ENCODE data around the gene APCDD1L.

Gene APCDD1L

DNA sequence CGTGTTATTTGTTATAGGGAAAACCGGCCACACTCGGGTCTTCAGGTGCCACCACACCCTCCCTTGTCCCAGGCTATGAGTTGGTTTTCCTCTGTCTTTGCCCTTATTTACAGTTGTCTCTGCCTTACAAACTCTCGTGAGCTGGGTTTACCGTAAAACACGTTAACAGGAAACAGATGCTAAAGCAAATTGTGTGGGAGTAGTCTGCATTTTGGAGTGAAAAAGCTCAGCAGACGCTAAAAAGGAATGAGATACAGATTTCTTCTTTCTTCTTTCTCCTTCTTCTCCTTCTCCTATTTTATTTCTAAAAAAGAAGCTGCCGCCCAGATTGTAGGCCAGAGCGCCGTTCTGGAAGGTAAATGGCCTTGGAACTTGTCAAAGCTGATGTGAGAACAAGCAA lies 51.9 kb downstream of the APCDD1L start:
- DNase-seq, result no peak

DNA sequence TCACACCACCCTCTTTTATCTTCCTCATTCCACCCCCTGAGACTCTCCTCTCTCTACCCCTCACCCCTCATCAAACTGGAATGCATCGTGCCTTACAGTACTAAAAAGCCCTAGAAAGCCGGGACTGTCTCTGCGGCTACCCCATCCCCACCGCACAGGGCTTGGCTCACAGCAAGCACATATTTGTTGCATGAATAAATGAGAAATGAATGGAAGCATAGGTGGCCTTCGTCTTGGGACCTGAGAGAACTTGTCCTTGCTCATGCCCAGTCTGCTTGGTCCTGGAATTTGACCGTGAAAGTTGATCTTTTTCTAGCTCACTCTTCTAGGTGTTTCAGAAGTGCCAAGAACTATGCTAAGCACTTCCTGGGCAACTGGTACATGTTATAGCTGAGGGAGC lies 53.3 kb downstream of the APCDD1L start:
- DNase-seq, result no peak

DNA sequence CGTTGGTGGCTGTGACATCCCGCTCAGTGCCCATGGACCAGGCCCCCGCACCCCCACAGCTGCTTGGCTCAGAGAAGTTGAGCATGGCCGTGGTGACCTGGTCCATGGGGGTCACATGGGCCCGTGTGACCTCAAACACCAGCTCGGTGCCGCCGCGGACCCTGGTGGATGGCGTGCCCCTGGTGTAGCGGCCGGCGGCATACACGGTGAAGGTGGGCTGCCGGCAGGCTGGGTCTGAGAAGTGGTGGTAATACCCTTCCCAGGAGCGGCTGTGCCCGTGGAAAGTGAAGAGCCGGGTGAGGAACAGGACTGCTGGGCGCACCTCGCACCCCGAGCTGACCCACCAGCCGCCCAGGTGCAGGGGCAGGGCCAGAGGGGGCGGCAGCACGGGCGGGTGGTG lies 54.1 kb downstream of the APCDD1L start:
- DNase-seq, result no peak

DNA sequence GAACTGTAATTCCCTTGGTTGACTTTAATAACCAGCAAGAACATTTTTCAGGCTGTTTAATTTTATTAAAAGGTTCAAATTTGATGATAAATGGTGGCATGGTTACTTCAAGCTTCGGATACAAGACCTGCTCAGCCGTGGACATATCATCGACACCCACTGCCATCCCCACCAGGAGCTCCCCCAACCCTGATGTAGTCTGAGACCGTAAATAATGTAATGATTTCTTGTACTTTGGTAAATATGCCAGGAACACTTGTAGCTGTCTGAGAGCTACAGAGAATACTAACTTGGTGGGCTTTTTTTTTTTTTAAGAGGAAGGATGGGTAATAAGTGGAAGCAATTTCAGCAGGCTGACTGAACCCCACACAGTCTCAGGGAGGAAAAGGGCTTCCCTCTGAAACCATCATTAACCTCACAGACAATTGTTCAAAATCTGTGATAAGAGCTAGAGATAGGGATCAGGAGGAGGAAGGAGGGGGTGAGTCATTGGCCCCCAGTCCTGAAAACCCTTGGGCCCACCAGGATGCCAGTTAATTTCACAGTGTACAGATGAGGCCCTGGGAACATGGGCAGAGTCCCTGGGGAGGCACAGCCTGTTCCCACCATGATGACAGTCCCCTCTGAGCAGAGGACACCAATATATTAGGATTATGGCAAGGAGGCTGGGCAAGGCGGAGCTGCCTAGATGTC lies 56.0 kb downstream of the APCDD1L start:
- DNase-seq, result no peak

DNA sequence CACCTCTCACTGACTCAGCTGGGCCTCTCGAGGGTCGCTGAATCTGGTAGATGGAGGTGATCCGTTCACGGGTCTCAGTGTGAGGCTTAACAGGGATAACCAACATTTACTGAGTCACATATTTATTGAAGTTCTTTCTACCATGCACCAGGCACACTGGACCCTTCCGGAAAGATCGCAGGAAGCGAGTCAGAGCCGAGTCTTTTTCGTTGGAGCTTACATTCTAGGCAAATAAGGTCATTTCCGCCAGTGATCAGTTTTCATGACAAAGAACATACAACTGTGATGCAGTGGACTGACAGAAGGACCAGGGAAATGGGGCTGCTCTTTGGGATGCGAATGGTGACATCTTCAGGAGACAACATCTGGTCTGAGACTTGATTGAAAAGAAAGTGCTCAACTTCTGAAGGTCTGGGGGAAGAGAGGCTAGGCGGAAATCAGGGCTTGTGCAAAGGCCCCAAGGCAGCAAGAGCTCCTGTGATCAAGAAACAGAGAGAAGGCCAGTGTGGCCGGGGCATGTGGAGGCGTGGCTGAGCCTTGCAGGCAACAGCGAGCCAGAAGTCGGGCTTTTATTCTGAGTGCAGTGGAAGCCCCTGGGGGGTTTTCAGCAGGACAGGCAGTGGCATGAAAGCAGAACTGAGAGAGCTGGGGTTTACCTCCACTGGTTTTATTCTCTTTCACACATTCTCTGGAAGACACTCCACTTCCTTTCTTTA lies 56.7 kb downstream of the APCDD1L start:
- DNase-seq, result no peak

DNA sequence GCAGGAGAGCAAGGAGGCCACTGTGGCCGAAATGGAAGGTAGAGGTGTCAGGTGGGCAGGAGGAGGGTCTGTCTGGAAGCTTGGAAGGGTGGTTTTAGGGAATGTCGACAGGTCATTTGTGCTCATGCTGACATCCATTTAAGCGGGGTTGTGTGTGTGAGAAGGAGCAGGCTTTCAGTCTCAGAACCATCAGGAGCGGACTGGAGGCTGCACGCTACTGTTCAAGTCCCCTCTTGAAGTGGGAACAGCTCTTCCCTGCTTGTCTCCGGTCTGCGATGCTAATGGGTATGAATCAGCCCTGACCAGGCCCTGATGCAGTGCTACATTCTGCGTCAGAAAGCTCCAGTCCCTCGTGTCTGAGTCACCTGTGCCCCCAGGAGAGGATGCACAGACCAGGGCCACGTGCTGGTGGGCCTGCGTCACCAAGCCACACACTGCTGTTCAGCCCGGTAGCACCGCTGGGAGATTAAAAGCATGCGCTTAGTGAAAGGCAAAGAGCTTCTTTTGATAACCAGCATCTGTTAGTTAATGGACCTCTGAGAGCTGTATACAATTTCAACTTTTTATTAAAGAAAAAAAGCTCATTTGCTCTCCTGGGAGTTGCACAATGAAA lies 58.0 kb downstream of the APCDD1L start:
- no peak for DNase-seq

DNA sequence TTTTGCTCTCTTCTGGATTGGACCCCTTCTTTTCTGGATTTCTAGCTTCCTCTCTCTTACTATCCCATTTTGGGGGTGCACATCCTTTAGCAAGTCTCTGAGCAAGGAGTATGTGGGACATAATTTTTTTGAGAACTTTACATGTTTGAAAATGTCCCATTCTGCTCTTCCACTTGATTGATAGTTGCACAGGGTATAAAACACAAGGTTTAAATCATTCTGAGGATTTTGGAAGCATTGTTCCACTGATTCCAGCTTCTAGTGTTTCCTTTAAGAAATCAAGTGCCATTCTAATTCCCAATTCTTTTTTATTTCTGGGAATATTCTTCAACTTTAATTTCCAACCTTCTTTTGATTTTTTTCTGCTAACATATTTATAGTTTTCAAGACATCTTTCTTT lies 60.7 kb downstream of the APCDD1L start:
- DNase-seq, result no peak

DNA sequence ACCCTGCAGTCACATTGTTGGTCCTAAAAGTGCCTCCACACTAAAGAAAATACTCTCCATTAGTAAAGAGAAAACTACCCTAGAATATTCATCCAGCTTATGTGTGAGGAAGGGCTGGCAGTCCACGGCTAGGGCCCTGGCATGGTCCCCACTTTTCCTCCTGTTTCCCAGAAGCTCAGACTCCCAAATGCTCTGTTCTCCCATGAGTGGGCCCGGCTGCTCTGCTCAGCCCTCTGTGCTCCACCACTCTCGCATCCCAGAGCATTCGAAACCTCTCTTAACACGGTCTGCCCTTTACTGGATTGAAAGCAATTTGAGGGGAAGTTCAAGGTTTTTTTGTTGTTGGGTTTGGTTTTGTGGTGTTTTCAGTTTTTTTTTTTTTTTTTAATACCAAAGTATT lies 61.8 kb downstream of the APCDD1L start:
- no peak for DNase-seq

DNA sequence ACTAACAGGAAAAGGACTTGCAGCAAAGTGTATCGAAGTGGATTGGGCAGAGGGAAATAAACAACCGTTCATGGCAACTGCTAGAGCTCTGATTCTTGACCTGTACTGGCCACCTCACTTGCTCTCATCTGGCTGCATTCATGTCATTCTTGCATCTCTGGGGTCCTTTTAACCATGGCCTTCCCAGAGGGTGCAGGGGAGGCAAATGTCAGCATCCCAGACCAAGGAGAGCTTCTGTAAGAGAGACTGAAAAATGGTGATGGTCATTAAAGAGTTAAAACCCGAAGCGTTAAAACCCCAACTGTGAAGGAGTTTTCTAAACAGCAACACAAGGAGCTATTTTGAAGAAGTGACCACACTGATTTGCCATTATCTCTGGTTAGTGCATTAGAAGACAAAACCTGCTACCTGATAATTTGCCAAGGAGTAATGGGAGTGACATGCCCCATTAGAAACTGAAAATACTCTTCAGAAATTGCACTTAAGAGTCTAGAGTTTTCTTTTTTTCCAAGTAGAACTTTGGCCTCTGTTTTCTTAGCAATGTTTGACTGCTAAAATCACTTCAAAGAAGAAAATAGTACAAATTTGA lies 62.4 kb downstream of the APCDD1L start:
- DNase-seq, result no peak

DNA sequence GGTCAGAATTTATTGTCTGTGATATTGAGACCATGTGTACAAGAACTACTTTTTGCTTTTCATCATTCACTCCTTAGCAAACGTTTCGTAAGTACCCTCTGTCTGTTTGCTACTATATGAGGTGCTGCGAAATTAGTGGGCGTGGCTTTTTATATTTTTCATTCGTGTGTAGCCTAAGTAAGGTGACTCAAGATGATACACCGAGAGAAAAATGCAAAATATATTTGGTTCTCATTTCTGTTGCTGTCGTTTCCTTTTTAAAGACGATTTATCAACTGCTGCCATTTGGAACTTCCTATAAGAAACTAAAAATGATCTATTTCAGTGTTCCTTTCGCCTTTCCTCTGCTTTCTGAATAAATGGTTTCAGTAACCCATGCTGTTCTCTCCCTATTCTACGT lies 64.9 kb downstream of the APCDD1L start:
- no peak for DNase-seq

DNA sequence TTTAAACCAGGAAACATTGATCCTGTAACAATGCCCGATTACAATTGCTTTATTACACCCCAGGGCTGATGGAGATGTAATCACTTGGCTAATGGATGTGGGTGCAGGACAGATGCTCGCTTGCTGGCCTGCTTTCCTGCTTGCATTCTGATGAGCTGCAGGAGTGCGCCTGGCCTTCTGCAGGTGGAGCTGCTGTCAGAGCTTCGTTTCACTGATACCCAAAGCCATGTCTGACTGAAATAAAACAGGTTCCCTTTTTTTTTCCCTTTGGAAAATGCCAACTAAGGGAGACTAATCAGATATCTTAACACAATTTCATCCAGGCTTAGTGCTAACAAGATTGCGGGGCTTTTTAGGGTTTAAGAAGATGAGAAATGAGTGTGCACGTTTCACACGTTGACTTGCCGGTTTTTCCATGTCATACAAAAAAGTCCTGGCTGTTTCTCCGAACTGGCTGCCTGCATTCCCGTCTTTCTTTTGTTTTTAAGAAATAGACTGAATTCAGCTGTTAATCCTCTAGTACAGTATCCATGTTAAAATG lies 65.4 kb downstream of the APCDD1L start:
- no peak for DNase-seq

DNA sequence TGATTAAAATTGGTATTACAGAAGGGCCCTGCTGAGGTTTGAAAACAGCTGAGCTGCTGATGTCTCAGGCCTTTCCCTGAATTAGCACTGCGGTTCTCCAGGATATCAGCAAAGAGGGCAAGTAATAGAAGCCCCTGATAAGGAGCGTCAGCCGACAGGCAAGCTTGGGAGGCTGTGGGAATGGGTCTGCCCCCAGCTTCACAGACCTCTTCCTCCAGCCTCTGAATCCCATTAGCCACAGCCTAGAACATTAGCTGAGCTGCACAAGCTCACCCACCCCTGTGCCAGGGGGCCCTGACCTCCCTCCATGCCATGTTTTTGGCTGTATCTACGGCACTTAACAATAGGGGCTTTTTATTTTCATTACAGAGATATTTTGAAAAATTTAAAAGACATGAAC lies 66.2 kb downstream of the APCDD1L start:
- no peak for DNase-seq

DNA sequence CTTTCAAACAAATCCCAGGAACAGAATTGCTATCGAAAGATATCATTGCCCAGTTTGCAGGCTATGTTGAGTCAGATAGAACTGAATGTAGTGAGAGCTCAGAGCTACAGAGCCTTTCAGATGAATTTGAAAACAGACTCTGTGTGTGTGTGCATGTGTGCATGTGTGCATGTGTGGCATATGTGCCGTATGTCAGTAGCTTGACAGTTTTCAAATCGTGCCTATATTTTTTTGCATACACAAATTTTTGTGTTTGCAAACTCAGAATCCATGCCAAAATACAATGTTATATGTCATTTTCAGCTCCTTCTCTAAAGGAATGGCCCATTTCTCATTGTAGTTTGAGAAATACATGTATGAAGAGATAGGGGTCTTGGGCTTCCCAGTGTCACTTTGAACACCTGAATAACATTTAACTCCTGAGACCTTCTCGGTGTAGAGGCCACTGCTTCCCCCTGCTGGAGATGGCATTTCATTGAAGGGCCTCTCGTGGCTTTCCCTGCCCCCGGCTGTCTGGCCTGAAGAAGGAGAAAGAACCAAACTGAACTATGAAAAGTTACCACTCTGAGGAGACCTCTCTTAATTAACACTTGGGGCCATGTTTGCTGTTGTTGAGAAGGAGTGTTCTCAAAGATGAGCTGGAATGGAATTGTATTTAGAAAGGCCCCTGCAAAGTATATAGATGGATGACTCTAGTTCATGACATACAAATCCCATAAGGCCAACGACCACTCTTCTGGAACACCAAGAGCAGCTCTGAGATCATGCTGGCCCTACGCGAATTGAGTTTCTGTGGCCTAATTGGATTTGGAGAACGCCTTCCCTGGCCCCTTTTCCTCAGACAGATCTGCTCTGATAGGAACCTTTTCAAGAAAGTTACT lies 67.4 kb downstream of the APCDD1L start:
- DNase-seq, result peak; percentile 45 to 51

DNA sequence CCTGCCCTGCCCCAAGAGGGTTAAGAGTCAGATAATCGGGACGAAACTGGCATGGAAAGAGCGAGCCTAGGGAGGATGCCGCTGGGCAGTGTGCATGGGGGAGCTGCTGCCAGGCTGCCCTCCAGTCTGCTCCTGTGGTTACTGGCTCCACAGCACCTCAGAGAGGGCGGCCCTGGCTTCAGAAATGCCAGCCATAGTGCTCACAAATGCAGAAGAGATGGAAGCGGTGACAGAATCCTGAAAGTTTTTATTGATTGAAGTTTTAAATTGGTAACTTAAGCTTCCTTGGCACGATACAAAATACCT lies 68.3 kb downstream of the APCDD1L start:
- DNase-seq, result no peak

DNA sequence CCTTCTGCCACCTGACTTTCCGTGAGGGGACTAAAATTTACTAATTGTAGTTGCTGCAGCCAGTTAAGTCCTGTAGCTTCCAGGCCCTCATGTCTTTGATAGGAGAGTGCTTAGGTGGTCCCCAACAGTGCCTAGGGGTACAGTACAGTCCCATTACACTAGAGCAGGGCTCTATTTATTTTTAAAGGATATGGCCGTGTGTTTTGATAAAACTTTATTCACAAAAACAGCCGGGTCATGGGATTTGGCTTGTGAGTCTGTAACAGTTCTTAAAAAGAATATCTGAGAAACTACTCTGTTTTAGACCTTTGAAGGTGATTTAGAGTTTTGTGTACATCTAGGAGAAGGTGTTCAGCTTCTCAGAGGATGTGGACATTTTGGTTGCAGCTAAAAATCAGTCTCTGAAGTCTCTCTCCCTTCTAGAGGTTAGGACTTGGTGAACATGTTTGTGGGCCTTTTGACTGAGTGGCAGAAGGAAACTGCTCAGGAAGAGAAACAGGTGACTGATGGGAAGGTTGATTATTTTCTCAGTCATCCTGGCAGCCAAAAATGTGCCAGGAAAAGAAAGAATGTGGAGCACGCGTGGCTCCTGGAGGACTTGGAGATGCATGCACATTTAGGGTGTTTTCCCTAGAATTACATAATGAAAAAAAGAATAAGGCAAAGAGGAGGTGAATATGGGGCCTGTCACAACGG lies 68.8 kb downstream of the APCDD1L start:
- no peak for DNase-seq

DNA sequence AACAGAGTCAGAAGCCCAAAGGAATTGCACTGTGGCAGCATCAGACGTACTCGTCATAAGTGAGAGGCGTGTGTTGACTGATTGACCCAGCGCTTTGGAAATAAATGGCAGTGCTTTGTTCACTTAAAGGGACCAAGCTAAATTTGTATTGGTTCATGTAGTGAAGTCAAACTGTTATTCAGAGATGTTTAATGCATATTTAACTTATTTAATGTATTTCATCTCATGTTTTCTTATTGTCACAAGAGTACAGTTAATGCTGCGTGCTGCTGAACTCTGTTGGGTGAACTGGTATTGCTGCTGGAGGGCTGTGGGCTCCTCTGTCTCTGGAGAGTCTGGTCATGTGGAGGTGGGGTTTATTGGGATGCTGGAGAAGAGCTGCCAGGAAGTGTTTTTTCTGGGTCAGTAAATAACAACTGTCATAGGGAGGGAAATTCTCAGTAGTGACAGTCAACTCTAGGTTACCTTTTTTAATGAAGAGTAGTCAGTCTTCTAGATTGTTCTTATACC lies 70.4 kb downstream of the APCDD1L start:
- DNase-seq, result no peak

DNA sequence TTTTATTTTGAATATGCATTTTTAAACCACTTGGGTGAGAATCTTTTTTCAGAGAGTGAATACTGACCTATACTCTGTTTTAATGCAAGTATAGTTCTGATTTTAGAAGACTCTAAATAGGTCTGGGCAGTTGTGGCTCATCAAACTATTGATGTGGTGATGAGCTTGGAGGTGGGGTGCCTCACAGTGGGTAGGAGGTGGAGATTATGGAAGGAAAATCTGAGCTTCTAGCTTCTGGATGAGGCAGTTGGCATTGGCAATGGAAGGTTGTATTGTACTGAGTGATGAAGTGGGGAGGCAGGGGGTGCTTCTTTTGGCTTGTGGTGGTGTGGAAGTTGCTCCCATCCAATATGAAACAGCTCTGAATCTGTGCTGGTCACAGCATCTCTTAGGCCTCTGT lies 73.5 kb downstream of the APCDD1L start:
- DNase-seq, result no peak

DNA sequence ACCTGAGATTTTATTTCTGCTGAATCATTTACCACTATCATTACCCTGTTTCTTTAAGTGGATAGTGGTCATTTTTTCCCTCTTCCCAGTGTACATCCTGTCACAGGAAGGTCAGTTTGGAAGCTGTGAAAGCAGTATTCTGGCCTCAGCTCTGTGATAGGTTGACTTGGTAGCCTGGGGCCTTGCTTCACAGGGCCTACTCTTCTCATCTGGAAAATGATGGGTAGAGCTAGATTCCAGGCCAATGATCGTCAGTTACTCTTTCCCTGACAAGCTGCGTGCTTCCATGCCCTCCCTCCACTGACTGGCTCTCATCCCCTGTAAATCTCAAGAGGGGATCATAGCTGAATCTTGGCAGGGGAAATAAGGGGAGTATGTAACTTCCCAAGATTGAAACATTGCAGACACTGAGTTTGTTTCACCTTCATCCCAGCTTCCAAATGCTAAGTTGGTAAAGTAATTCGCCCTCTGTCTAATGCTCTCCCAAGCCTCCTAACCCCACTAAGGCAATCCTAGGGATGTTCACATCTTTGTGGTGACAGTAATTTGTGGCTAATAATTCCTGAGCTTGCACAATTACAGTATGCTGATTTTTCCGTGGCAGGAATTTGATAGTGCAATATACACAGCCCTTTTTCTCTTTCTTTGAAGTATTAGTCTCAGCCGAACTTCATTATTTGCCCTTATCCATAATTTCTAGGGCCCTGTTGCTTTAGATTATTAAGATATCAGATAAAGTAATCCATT lies 75.0 kb downstream of the APCDD1L start:
- DNase-seq, result no peak

DNA sequence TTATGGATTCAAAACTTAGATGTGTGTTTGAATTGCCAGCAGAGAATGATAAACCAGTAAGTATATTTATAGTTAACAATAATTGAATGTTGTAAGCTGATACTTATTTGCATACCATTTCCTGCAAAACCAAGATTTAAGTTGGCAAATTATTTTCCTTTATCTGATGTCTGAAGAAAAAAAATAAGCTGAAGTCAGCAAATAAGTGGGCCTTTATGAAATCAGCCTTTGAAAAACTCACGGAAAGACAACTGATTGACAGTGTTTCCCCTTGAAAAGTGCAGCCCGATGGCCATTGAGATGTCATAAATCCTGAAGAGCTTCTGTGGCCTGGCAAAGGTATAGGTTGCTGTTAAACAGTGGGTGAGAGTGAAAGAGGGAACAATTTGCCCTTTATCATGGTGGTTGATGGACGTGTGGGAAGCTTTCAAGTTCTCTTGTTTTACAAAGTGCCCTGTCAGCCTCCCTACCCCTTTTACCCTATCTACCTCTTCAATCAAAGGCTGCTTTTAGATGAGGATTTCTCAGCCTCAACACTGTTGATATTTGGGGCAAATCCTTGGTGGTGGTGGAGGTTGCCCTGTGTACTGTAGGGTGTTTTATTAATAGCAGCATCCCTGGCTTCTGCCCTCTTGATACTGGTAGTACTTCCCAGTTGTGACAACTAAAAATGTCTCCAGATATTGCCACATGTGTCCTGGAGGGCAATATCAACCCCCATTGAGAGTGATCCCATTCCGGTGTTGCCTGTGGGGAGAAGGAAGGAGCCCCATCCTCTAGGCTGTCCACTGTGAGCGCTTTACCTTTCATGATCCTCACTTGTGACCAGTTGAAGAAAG lies 76.0 kb downstream of the APCDD1L start:
- DNase-seq, result no peak
